RWPE1 (cell line): ENCODE data around the gene TNFRSF14.

ENCODE experiments used
- CTCF ChIA-PET: fragments of 350-600 bp; sonication (Branson Sonifier 250); formaldehyde crosslinking; extraction: SDS; loops from one replicate; lab custom pipeline; 2021; lab: Yijun Ruan, JAX
- POLR2A ChIA-PET: fragments of 400-600 bp; formaldehyde crosslinking; extraction: SDS; loops from one replicate; lab custom pipeline; 2020; ENCODE audit warnings: antibody characterized with exemption; ENCODE audit not compliant: low non-redundant PET; lab: Yijun Ruan, JAX
- DNase-seq: peaks from one replicate; pipeline ENCODE4 v3.0.0; 2012; ENCODE audit warnings: low spot score
- H3K27ac ChIP-seq: fragments of 450-650 bp; 2 replicates; pipeline ENCODE4 v1.5.1; 2017
- TF ChIP-seq, protein P1 (sequence below): fragments of 450-650 bp; conservative IDR thresholded peaks from 2 replicates; pipeline ENCODE4 v1.5.1; 2017; ENCODE audit warnings: low read depth, mild to moderate bottlenecking

TNFRSF14 gene

DNA sequence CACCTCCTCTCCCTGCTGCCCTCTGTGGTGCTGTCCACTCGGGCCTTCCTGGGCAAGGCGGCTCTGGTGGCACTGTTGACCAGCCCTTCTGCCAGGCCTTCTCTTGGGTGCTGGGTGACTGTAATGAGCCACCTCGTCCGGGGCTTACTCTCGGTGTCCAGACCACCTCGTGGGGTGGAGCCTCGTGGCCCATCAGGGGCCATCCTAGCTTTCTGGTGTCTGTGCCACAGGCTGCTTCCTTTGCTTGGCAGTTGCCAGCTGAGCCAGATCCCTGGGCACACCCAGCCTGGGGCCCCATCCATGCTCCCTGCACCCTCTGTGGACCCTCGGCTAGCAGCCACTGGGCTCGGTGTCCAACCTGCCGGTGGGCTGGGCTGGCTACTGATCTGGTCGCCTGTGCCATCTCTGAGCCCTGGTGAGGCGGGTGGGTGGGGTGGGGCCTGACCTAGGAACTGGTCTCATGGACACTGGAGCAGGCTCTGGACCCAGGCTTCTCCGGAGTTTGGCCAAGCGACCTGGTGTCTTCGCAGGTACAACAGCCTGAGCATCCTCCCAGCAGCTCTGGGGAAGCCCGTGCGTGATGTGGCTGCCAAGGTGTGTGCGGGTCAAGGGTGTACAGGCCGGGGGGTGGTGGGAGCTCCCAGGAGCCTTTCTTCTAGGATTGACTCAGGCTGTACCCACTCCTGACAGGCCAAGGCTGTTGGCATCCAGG is 31.8 kb downstream of the TNFRSF14 start:
- TF ChIP-seq, protein P1, sequence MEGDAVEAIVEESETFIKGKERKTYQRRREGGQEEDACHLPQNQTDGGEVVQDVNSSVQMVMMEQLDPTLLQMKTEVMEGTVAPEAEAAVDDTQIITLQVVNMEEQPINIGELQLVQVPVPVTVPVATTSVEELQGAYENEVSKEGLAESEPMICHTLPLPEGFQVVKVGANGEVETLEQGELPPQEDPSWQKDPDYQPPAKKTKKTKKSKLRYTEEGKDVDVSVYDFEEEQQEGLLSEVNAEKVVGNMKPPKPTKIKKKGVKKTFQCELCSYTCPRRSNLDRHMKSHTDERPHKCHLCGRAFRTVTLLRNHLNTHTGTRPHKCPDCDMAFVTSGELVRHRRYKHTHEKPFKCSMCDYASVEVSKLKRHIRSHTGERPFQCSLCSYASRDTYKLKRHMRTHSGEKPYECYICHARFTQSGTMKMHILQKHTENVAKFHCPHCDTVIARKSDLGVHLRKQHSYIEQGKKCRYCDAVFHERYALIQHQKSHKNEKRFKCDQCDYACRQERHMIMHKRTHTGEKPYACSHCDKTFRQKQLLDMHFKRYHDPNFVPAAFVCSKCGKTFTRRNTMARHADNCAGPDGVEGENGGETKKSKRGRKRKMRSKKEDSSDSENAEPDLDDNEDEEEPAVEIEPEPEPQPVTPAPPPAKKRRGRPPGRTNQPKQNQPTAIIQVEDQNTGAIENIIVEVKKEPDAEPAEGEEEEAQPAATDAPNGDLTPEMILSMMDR, result no peak
- CTCF ChIA-PET, result interaction anchor here (0.8 to 1.1 kb wide), 2 partner anchors 26 to 32 kb away, joined by 3 read pairs; partner anchors contain the start of gene TNFRSF14
- peak overlapping the region; percentile 87; the same call in 1 of the 2 replicates for H3K27ac ChIP-seq
- POLR2A ChIA-PET, result no interaction called here
- DNase-seq, result no peak

GRCh38 chr1:2588661-2589430 is 32.7 kb downstream of the TNFRSF14 start:
- H3K27ac ChIP-seq, result no peak overlapping the region; the same call in 1 of the 2 replicates
- POLR2A ChIA-PET, result no interaction called here
- TF ChIP-seq, protein P1, result no peak
- no peak for DNase-seq
- CTCF ChIA-PET, result interaction anchor here (1.1 kb wide), 1 partner anchor 27 kb away, joined by 3 read pairs; no protein-coding TSS in a partner anchor

- CTCF ChIA-PET, result no interaction called here
- no peak for DNase-seq
- no peak overlapping the region for H3K27ac ChIP-seq
- TF ChIP-seq, protein P1, result no peak
- POLR2A ChIA-PET, result no interaction called here
Observed at GRCh38 chr1:2589431-2590232, 33.5 kb downstream of the TNFRSF14 start.

GRCh38 chr1:2590233-2591141 is 34.3 kb downstream of the TNFRSF14 start:
- POLR2A ChIA-PET, result no interaction called here
- TF ChIP-seq, protein P1, result no peak
- CTCF ChIA-PET, result no interaction called here
- no peak for DNase-seq
- H3K27ac ChIP-seq, result no peak overlapping the region

DNA sequence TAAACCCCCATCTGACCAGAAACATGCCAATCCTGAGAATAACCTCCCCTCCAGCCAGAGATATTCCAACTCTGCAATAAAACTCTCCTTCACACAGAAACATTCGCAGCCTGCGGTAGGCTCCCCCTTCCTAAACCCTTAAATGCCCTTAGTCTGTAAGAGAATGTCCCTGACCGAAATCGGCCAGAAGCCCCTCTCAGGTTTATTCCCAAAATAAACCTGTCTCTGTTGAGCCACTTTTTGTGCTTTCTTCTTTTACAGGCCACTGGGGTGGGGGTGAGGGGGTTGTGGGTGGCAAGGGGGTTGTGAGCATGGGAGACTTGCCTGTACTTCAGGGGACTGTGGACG is 35.0 kb downstream of the TNFRSF14 start:
- DNase-seq, result no peak
- no peak overlapping the region for H3K27ac ChIP-seq
- TF ChIP-seq, protein P1, result no peak
- CTCF ChIA-PET, result no interaction called here
- POLR2A ChIA-PET, result no interaction called here
